Fibroblast of skin of abdomen (primary cell): ENCODE measurements around the gene NOL4L.

Source experiments
- DNase-seq: peaks from one replicate; pipeline ENCODE4 v3.0.0-alpha.2; 2013

Gene NOL4L

GRCh38 chr20:32575227-32575581 is 9.9 kb downstream of the NOL4L start:
- no peak for DNase-seq

- peak; percentile 91 for DNase-seq
These were observed 10.6 kb downstream of the NOL4L start for GRCh38 chr20:32574296-32575226.

GRCh38 chr20:32573167-32573851 is 11.8 kb downstream of the NOL4L start:
- no peak for DNase-seq

- no peak for DNase-seq
These were observed 12.7 kb downstream of the NOL4L start for GRCh38 chr20:32572271-32572968.

GRCh38 chr20:32571566-32571965 is 13.6 kb downstream of the NOL4L start:
- DNase-seq, result no peak

- no peak for DNase-seq
These were observed 14.5 kb downstream of the NOL4L start for GRCh38 chr20:32570401-32571190.

GRCh38 chr20:32569380-32570305 is 15.5 kb downstream of the NOL4L start:
- no peak for DNase-seq

GRCh38 chr20:32569018-32569379 is 16.1 kb downstream of the NOL4L start:
- no peak for DNase-seq

- no peak for DNase-seq
These were observed 17.6 kb downstream of the NOL4L start for GRCh38 chr20:32567384-32568178.

GRCh38 chr20:32566379-32567374 is 18.5 kb downstream of the NOL4L start:
- no peak for DNase-seq

GRCh38 chr20:32565735-32566032 is 19.4 kb downstream of the NOL4L start:
- no peak for DNase-seq

GRCh38 chr20:32564921-32565734 is 20.0 kb downstream of the NOL4L start:
- no peak for DNase-seq

GRCh38 chr20:32564440-32564839 is 20.7 kb downstream of the NOL4L start:
- DNase-seq, result no peak

GRCh38 chr20:32563311-32564272 is 21.5 kb downstream of the NOL4L start:
- no peak for DNase-seq

- DNase-seq, result no peak
These were observed 22.6 kb downstream of the NOL4L start for GRCh38 chr20:32562495-32562911.

GRCh38 chr20:32560989-32561830 is 23.9 kb downstream of the NOL4L start:
- DNase-seq, result no peak
